Spleen (tissue), 7 donors: ENCODE measurements around the gene LRRC75A.

ENCODE experiments used
- CTCF ChIP-seq, 11 experiments: fragments of 200-600 bp in 7 of 11; fragments of 450-650 bp in 4 of 11; sonication (generic) in 4 of 11; IDR thresholded peaks in 8 of 11; conservative IDR thresholded peaks in 3 of 11; 1 replicate in 7 of 11; 2 replicates in 4 of 11; pipeline versions ENCODE4 v1.4.0 to v1.8.0; 2016 to 2021; ENCODE audit warnings: antibody characterized with exemption in 11 of 11, inconsistent platforms in 4 of 11, mild to moderate bottlenecking in 1 of 11
- POLR2A ChIP-seq, 3 donors: fragments of 450-650 bp; IDR thresholded peaks; one replicate each; pipeline ENCODE4 v1.5.1; 2017; ENCODE audit warnings: antibody characterized with exemption in 3 of 3, mild to moderate bottlenecking in 1 of 3
- POLR2AphosphoS5 ChIP-seq, 3 donors: sonication (generic); formaldehyde crosslinking; IDR thresholded peaks; one replicate each; pipeline ENCODE4 v1.5.1; 2017; ENCODE audit warnings: antibody characterized with exemption in 3 of 3
- donor health status: DM: no; HTN: no; CAD: no; lungs with moderate emphysema.
- donor health status: DM: no; HTN: no; CAD: no.
- donor health status: DM: no; HTN: no; CAD: no.

- TF ChIP-seq POLR2A (IDR thresholded peaks at IDR 0.05) = no peak
- TF ChIP-seq CTCF (IDR thresholded peaks at IDR 0.05 in 8 of 11, conservative IDR thresholded peaks at IDR 0.05 in 3 of 11) = no peak
- TF ChIP-seq POLR2AphosphoS5 (IDR thresholded peaks at IDR 0.05) = no peak
Observed at GRCh38 chr17:16461606-16461866, 30.5 kb downstream of the LRRC75A start.
